H1 (cell line): ENCODE results near the gene GRM5. TPM values are rescaled to one million over a fixed set of nuclear protein-coding genes. Genes with fewer than 3 reads are reported as not detected.

Experiments
- KDM5A ChIP-seq: fragments of 200-600 bp; IDR thresholded peaks from 2 replicates; pipeline ENCODE4 v1.7.1; 2012; ENCODE audit warnings: mild to moderate bottlenecking, low read length, inconsistent platforms, mixed read lengths
- POLR2AphosphoS5 ChIP-seq: IDR thresholded peaks from 2 replicates; pipeline ENCODE4 v1.6.1; 2011; ENCODE audit warnings: low read depth, low read length
- SP4 ChIP-seq: IDR thresholded peaks from 2 replicates; pipeline ENCODE4 v1.6.1; 2012; ENCODE audit warnings: low read length, inconsistent platforms
- polyA plus RNA-seq, 7 experiments: library from polyadenylated mRNA; depleted of rRNA in 3 of 7; stranded (reverse) in 5 of 7; unstranded in 2 of 7; fragments of >200 nt in 5 of 7; fragments of 200-250 nt in 2 of 7; gene quantifications; 1 replicate in 5 of 7; 2 replicates in 1 of 7; 4 replicates in 1 of 7; pipeline versions ENCODE4 v1.2.1 to v1.2.3, GENCODE V29; 2011 to 2013; ENCODE audit warnings: missing spikeins in 2 of 7, mixed read lengths in 2 of 7
- total RNA-seq: library from RNA; stranded (reverse); fragmentation: NEBNext Ultra II Directional; extraction: Animal tissue kit (Norgen Biotek cat#: 25700); gene quantifications from 2 replicates; pipeline ENCODE4 v1.2.1, GENCODE V29; 2021

GRM5 gene
- total and polyA plus RNA-seq, 2 of the 8 experiments (the other 6 are each of a cell fraction or from before 2014, with no cell fraction given) = 0.15 to 0.43 TPM

GRCh38 chr11:88482871-88483301 lies 582.9 kb downstream of the GRM5 start (continued):
- TF ChIP-seq KDM5A (no peak), SP4 (no peak), POLR2AphosphoS5 (no peak)
